GM21529 (cell line): Measurements from ENCODE around the gene EEF1A1.
A peak's percentile ranks its signal among the peaks of the same experiment; 100 is the strongest.
"Not testable (repeated sequence)": the region's sequence is repeated elsewhere in the genome, so short reads cannot be mapped to it uniquely, and the experiment has no call there.

Source experiments
- ATAC-seq: cut with Tn5 transposase; IDR thresholded peaks from one replicate; pipeline ENCODE4 v1.9.1; 2021; ENCODE audit not compliant: unreplicated experiment

Gene EEF1A1

GRCh38 chr6:73506246-73506645, 14.6 kb downstream of the EEF1A1 start:
- no peak for ATAC-seq

GRCh38 chr6:73505705-73506104, 15.1 kb downstream of the EEF1A1 start:
- not testable (repeated sequence) for ATAC-seq

DNA sequence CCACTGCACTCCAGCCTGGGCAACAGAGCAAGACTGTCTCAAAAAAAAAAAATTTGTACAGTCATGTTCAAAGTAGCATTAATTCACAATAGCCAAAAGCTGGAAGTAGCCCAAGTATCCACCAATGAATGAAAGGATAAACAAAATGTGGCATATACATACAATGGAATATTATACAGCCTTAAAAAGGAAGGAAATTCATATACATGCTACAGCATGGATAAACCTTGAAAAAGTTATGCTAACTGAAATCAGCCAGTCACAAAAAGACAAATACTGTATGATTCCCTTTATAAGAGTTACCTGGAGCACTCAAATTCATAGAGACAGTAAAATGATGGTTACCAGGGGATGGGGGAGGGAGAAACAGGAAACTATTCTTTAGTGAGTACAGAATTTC, 15.7 kb downstream of the EEF1A1 start:
- ATAC-seq: no peak

GRCh38 chr6:73504160-73504559, 16.7 kb downstream of the EEF1A1 start:
- no peak for ATAC-seq

DNA sequence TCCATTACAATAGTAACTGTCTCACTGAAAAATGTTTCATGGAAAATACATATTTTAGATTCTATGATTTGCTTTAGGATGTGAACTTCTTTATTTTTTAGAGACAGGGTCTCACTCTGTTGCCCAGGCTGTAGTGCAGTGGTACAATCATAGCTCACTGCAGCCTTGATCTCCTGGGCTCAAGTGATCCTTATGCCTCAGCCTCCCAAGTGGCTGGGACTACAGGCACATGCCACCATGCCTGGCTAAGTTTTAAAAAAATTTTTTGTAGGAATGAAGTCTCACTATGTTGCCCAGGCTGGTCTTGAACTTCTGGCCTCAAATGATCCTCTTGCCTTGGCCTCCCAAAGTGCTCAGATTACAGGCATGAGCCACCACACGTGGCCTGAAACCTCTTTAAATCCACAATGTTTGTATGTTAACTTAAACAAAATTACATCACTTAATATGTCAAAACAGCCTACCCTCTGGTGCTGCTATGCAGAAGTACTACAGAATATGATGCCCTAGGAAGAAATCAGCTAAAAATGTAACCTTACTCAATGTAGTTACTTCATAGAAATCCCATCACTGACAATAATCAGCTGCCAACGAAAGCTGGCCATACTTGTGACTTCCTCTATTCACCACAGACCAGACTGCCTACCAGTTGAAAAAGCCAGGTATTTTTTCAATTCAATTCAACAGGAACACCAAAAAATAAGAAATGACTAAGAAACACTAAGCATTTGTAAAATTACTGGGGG, 17.6 kb downstream of the EEF1A1 start:
- no peak for ATAC-seq

DNA sequence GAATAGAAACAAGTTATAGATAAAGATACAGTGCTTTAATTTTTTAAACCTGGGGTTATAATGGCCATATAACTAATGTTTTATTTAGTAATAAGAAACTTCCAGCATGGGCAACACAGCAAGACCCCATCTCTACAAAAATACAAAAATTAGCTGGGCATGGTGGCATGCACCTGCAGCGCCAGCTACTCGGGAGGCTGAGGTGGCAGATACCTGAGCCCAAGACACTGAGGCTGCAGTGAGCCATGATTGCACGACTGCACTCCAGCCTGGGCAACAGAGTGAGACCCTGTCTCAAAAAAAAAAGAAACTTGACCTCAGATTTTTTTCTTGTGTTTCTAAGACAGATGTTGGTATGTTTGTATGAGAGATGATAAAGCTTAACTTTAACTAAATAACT, 22.9 kb downstream of the EEF1A1 start:
- ATAC-seq: no peak

DNA sequence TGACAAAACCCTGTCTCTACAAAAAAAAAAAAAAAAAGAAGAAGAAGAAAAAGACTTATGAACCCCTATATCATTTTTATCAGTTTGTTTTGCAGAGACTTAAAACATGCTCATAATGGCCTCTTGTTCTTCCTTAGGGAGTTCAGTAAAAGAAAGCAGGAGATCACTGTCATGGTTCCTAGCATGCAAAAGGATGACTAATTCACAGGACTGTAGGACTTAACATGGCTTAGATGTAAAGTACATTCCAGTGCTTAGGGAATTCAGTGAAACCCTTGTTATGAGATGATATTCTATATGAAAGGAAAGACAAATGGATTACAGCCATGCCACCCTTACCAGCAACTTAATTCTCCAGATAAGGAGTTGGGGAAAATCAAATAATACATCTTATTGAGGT, 29.5 kb downstream of the EEF1A1 start:
- ATAC-seq: no peak

- no peak for ATAC-seq
These were observed 33.4 kb downstream of the EEF1A1 start for GRCh38 chr6:73487473-73487872.

DNA sequence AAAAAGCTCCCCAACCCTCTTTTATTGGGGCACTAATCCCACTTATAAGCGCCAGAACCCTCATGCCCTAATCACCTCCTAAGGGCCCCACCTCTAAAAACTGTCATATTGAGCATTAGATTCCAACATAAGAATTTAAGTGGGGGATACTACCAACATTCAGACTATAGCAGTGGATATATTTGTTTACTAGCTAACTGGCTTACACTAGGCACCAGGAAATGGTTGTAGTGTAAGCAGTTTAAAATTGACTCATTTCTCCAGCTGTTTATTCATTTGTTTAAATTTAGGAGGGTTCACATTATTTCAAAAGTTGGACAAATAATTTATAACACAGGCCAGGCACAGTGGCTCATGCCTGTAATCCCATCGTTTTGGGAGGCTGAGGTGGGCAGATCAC, 36.4 kb downstream of the EEF1A1 start:
- ATAC-seq: no peak

- ATAC-seq: no peak
These were observed 38.9 kb downstream of the EEF1A1 start for GRCh38 chr6:73481969-73482368.

DNA sequence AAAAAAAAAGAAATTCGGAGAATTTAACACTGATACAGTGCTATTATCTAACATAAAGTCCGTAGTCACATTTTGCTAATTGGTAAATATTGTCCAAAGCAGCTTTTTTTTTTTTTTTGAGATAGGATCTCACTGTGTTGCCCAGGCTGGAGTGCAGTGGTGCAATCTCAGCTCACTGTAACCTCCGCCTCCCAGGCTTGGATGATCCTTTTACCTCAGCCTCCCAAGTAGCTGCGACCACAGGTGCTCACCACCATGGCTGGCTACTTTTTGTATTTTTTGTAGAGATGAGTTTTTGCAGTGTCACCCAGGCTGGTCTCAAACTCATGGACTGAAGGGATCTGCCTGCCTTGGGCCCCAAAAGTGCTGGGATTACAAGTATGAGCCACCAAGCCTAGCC, 43.4 kb downstream of the EEF1A1 start:
- no peak for ATAC-seq

DNA sequence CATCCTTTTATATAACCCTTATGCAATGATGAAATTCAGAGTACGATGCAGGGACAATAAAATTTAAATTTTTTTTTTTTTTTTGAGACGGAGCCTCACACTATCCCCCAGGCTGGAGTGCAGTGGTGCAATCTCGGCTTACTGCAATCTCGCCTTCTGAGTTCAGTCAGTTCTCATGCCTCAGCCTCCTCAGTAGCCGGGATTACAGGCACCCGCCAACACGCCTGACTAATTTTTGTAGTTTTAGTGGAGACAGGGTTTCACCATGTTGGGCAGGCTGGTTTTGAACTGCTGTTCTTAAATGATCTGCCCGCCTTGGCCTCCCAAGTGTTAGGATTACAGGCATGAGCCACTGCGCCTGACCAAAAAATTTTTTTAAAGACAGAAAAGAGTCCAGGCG, 44.1 kb downstream of the EEF1A1 start:
- ATAC-seq: no peak

DNA sequence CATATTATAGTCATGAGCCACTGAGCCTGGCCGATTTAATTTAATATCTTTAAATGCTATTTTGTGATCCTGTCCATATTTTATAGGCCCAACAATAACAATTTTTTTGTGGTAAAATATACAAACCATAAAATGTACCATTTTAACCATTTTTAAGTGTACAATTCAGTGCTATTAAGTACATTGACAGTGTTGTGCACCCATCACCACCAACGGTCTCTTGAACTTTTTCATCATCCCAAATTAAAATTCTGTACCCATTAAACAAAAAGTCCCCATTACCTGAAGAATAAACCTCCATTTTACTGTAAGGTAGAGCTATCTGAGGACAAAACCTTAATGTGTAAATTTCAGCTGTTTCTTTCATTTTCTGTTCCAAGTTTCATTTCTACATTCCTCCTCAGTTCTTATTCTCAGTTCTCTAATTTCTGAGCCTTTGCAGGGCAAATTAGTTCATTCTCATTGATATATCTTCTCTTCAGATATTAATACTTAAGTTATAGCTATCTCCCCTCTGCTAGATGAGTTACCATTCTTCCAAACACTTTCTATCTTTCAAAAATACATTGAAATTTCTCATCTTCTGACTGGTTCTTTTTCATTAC, 49.0 kb downstream of the EEF1A1 start:
- peak; percentile 95 for ATAC-seq
